ENCODE results near the gene LEF1. TPM values are rescaled to one million over a fixed set of nuclear protein-coding genes. Genes with fewer than 3 reads are reported as not detected.

LEF1 gene
- total and polyA plus RNA-seq, 2 donors from 2014 or later = 5.1 to 14.5 TPM

GRCh38 chr4:108117418-108118182 is 51.1 kb downstream of the LEF1 start:
- intact Hi-C loops (cut with DNase I) = no loop called here
- Histone ChIP-seq H3K9me3 (ENCODE audit: control insufficient read depth in 2 of 3, insufficient read depth in 1 of 3, low read length in 3 of 3) (no peaks in the 10 kb centered on the region), H3K4me3 (ENCODE audit: low read length in 3 of 3) (no peak overlapping the region), H3K4me1 (ENCODE audit: control insufficient read depth in 2 of 3, insufficient read depth in 2 of 3, low read depth in 1 of 3, low read length in 3 of 3) (no peaks in the 10 kb centered on the region), H3K27ac (ENCODE audit: low read depth in 2 of 2, low read length in 2 of 2) (no peak overlapping the region), H3K27me3 (ENCODE audit: control insufficient read depth, insufficient read depth, low read length) (no peaks in the 10 kb centered on the region), H3K9ac (ENCODE audit: low read length in 3 of 3) (no peak overlapping the region), H3K36me3 (ENCODE audit: control insufficient read depth in 2 of 3, insufficient read depth in 3 of 3, low read length in 3 of 3) (no peaks in the 10 kb centered on the region)
- peak in 4 of 5 donors; percentile 41 to 60 (median 50) for DNase-seq
- no peak for FAIRE-seq
- TF ChIP-seq CTCF (IDR thresholded peaks at IDR 0.05; ENCODE audit: borderline replicate concordance, extremely low read depth, insufficient read depth) = no peak

- H3K36me3 ChIP-seq (ENCODE audit: control insufficient read depth in 2 of 3, insufficient read depth in 3 of 3, low read length in 3 of 3) = no peaks in the 10 kb centered on the region
- H3K4me1 ChIP-seq (ENCODE audit: control insufficient read depth in 2 of 3, insufficient read depth in 2 of 3, low read depth in 1 of 3, low read length in 3 of 3) = no peaks in the 10 kb centered on the region
- no peak overlapping the region for H3K27ac ChIP-seq (ENCODE audit: low read depth in 2 of 2, low read length in 2 of 2)
- no peak for TF ChIP-seq CTCF (IDR thresholded peaks at IDR 0.05; ENCODE audit: borderline replicate concordance, extremely low read depth, insufficient read depth)
- FAIRE-seq (no peak), DNase-seq (no peak)
- no peaks in the 10 kb centered on the region for H3K27me3 ChIP-seq (ENCODE audit: control insufficient read depth, insufficient read depth, low read length)
- H3K9me3 ChIP-seq (ENCODE audit: control insufficient read depth in 2 of 3, insufficient read depth in 1 of 3, low read length in 3 of 3) = no peaks in the 10 kb centered on the region
- no peak overlapping the region for H3K4me3 ChIP-seq (ENCODE audit: low read length in 3 of 3)
- intact Hi-C loops (cut with DNase I) = no loop called here
- H3K9ac ChIP-seq (ENCODE audit: low read length in 3 of 3) = no peak overlapping the region
Measured at GRCh38 chr4:108116423-108117168, 52.1 kb downstream of the LEF1 start.

- no peaks in the 10 kb centered on the region for H3K27me3 ChIP-seq (ENCODE audit: control insufficient read depth, insufficient read depth, low read length)
- no peak for TF ChIP-seq CTCF (IDR thresholded peaks at IDR 0.05; ENCODE audit: borderline replicate concordance, extremely low read depth, insufficient read depth)
- no peak overlapping the region for H3K27ac ChIP-seq (ENCODE audit: low read depth in 2 of 2, low read length in 2 of 2)
- no peak overlapping the region for H3K9ac ChIP-seq (ENCODE audit: low read length in 3 of 3)
- no peaks in the 10 kb centered on the region for H3K4me1 ChIP-seq (ENCODE audit: control insufficient read depth in 2 of 3, insufficient read depth in 2 of 3, low read depth in 1 of 3, low read length in 3 of 3)
- intact Hi-C loops (cut with DNase I) = no loop called here
- H3K9me3 ChIP-seq (ENCODE audit: control insufficient read depth in 2 of 3, insufficient read depth in 1 of 3, low read length in 3 of 3) = no peaks in the 10 kb centered on the region
- H3K4me3 ChIP-seq (ENCODE audit: low read length in 3 of 3) = no peak overlapping the region
- H3K36me3 ChIP-seq (ENCODE audit: control insufficient read depth in 2 of 3, insufficient read depth in 3 of 3, low read length in 3 of 3) = no peaks in the 10 kb centered on the region
- FAIRE-seq (no peak), DNase-seq (no peak)
Measured at GRCh38 chr4:108115168-108115526, 53.6 kb downstream of the LEF1 start.

Measured in kidney (tissue), 14 donors.